GM18502 (cell line): ENCODE results near the gene RANGAP1.

Experiments
- ATAC-seq: cut with Tn5 transposase; IDR thresholded peaks from one replicate; pipeline ENCODE4 v1.9.1; 2021; ENCODE audit warnings: mild to moderate bottlenecking; ENCODE audit not compliant: unreplicated experiment, poor library complexity

Gene RANGAP1

DNA sequence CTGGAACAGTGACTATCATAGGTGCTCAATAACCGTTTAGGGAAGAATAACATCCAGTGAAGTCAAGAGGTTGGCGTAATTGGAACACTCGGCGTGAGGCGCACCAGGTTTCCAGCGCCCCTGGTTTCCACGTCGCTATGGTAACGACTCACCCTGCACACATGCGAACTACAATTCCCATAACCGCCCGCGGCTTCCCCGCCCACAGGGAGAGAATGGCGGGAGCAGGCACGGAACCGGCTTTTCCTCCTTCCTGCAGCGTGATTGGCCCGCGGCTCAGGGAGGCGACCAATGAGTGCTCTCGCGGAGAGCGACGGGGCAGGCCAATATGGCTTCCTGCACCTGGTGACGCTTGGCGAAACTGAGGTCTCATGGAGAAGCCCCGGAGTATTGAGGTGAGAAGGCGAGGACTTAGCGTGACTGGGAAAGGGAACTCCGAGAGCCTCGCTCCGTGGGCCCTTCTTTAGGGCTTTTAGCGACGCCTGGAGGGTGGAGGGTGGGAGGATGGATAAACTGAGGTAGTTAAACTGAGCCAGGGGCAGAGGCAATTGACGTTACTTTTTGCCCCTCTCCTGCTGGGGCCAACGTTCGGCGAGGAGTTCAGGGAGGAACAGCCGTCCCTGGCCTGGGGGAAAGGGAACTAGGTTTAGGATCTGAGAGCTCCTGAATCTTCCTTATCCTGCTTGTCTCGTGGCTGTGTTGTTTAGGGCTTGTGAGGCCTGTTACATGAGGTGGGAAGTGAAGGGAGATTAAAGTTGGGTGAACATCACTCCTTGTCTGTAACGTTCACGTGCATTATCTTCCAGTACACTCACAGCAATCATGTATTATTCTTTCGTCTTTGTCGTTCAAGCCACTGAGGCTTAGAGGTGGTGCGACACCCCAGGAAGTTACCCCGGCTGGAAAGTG is 80.7 kb downstream of the RANGAP1 start, which contains the start of gene L3MBTL2:
L3MBTL2 (plus strand) TSS at position 321 of the 909 bp plus-strand sequence; CDS start at position 372, 51 bp downstream.
- peak; percentile 98 for ATAC-seq

DNA sequence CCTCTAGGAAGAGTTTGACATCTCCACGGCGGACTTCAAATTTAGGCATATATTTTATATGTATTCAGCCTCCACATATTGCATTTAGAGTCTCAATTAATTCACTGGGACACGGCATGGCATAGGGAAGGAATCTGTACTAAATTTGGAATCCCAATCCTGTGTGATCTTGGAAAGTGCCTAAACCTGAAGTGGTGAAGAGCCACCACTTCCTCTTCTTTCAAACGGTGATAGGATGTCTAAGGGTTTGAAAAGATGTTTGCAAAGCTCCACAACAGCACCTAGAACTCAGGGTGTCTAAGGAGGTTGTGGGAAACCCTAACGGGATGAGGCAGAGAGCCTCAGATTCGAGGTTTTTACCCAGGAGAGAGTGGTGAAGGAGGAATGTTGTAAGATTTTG is 81.9 kb downstream of the RANGAP1 start:
- no peak for ATAC-seq

DNA sequence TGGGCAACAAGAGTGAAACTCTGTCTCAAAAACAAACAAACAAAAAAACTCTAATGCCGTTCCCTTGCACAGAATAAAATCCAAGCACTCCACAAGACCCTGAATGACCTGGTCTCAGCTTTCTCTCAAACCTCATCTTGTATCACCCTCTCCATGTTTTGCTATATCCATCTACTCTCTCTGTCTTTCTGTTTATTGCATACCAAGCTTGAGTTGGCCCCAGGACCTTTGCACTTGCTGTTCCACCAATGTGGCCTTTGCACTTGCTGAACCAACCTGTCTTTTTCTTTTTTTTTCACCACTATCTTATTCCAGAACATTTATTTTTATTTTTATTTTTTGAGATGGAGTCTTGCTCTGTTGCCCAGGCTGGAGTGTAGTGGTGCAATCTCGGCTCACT is 82.9 kb downstream of the RANGAP1 start:
- ATAC-seq: no peak

DNA sequence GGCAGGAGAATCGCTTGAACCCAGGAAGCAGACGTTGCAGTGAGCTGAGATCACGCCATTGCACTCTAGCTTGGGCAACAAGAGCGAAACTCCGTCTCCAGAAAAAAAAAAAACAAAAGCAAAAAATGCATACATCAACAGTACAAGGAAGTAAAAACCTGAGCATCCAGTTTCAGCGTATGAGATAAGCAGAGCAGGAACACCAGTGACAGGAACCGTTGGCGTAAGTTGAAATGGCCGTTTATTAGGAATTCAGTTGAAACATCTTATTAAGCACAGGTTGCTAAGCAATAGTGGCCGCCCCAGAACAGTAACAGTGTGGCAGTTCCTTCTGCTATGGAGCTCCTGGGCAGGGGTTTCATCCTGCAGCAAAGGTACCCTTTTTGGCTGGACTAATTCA is 84.8 kb downstream of the RANGAP1 start:
- no peak for ATAC-seq

DNA sequence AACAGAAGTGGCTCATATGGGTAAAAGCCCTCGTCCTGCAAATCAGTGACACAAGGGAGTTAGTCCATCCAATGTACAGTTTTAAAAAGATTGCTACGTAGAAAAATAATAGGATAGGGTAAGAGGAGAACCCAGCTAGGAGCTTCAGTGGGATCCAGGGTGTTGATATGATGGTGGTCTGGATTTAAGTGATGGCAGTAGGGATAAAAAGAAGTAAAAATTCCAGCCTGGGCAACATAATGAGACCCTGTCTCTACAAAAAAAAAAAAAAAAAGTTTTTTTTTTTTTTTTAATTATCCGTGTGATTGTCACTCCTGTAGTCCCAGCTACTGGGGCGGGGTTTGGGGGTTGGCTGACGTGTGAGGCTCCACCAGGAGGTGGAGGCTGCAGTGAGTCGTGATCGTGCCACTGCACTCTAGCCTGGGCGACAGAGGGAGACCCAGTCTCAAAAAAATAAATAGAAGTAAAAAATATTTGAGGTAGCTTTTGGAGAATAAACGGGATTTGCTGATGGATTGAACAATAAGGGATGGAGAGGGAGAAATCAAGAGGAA is 87.9 kb downstream of the RANGAP1 start:
- no peak for ATAC-seq

DNA sequence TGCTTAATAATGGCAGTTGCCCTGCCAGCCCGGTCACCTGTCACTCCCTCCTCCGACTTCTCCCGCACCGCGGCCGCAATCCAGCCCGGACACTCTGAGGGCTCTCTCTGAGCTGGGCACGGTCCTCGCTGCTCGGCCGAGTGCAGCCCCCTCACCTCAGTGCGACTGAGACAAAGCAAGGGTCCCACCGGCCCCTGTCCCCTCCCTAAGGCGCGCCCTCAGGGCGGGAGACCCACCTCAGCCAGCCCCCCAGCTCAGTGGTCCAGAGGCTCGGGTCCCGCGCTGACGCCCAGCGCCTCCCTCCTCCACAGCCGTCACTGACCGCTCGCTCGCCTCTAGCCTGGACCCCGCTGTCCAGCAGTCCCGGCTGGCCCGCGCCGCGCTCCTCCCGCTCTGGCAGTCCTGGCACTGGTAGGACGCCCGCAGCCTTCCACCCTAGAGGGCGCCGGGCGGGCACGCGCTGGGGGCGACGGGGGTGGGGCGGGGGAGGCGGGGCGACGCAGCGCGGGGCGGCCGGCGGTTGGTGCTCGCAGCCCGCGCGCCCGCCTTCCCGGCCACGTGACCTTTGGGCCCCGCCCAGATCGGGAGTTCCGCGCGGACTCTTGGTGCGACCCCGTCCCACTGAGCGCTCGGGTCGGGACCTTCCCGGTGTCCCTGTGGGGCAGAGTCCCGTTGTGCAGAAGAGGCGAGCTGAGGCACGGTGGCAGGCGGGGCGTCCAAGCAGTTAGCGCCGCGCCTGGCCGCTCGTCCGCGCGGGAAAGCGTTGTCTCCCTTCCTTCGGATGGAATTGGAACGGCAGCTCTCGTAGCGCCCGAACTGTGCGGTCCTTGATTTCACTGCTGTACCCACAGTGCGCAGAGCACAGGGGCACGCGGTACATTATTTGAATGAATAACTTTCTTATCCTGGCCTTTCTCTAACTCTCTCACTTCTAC is 88.7 kb downstream of the RANGAP1 start:
- ATAC-seq: peak; percentile 83
